RWPE2 (cell line): Measurements from ENCODE around the gene GOSR2.

Experiments used
- ATAC-seq: fragments of 200-7000 bp; cut with Tn5 transposase; 3 replicates; pipeline ENCODE4 v1.9.1; 2021; ENCODE audit warnings: low read depth
- DNase-seq: peaks from one replicate; pipeline ENCODE4 v3.0.0-alpha.2; 2020; ENCODE audit warnings: low spot score
- H3K27ac ChIP-seq: fragments of 450-650 bp; 2 replicates; pipeline ENCODE4 v1.5.1; 2017; ENCODE audit warnings: mild to moderate bottlenecking; ENCODE audit not compliant: poor library complexity, severe bottlenecking
- H3K27me3 ChIP-seq: fragments of 250-450 bp; sonication (Bioruptor Pico); 2 replicates; pipeline ENCODE4 v1.5.1; 2021; ENCODE audit warnings: mild to moderate bottlenecking, moderate library complexity; ENCODE audit not compliant: insufficient read depth, poor library complexity, severe bottlenecking
- H3K36me3 ChIP-seq: fragments of 250-450 bp; sonication (Bioruptor Pico); 2 replicates; pipeline ENCODE4 v1.5.1; 2020; ENCODE audit warnings: low read depth, mild to moderate bottlenecking, moderate library complexity
- H3K4me1 ChIP-seq: fragments of 250-450 bp; sonication (Bioruptor Pico); 2 replicates; pipeline ENCODE4 v1.5.1; 2021; ENCODE audit warnings: mild to moderate bottlenecking, moderate library complexity; ENCODE audit not compliant: insufficient read depth, poor library complexity, severe bottlenecking
- H3K4me3 ChIP-seq: fragments of 250-450 bp; sonication (Bioruptor Pico); 2 replicates; pipeline ENCODE4 v1.5.1; 2021; ENCODE audit warnings: mild to moderate bottlenecking, moderate library complexity; ENCODE audit not compliant: severe bottlenecking
- H3K9me3 ChIP-seq: fragments of 250-450 bp; sonication (Bioruptor Pico); 2 replicates; pipeline ENCODE4 v1.5.1; 2021; ENCODE audit warnings: mild to moderate bottlenecking, moderate library complexity; ENCODE audit not compliant: severe bottlenecking
- CTCF ChIP-seq: fragments of 450-650 bp; IDR thresholded peaks from one replicate; pipeline ENCODE4 v1.5.1; 2017; ENCODE audit warnings: mild to moderate bottlenecking, moderate library complexity; ENCODE audit not compliant: poor library complexity, severe bottlenecking

Gene GOSR2

GRCh38 chr17:46963571-46963970 lies 40.6 kb downstream of the GOSR2 start:
- ATAC-seq = no peak
- no peaks in the 10 kb centered on the region for H3K36me3 ChIP-seq
- no peak overlapping the region for H3K27ac ChIP-seq
- DNase-seq = no peak
- no peaks in the 10 kb centered on the region for H3K4me1 ChIP-seq
- no peaks in the 10 kb centered on the region for H3K9me3 ChIP-seq
- peaks cover 3% of the 10 kb centered on the region for H3K27me3 ChIP-seq
- TF ChIP-seq CTCF = no peak
- H3K4me3 ChIP-seq = no peak overlapping the region

- no peaks in the 10 kb centered on the region for H3K27me3 ChIP-seq
- TF ChIP-seq CTCF = no peak
- no peak overlapping the region for H3K4me3 ChIP-seq
- DNase-seq (no peak), ATAC-seq (0 out of 3 replicates have a peak, but pooled peaks have one; percentile 25)
- no peaks in the 10 kb centered on the region for H3K9me3 ChIP-seq
- no peak overlapping the region for H3K27ac ChIP-seq
- no peaks in the 10 kb centered on the region for H3K4me1 ChIP-seq
- no peaks in the 10 kb centered on the region for H3K36me3 ChIP-seq
Observed at GRCh38 chr17:46964315-46965265, 41.6 kb downstream of the GOSR2 start.

- H3K27ac ChIP-seq = no peak overlapping the region
- peaks cover 5% of the 10 kb centered on the region for H3K27me3 ChIP-seq
- H3K9me3 ChIP-seq = no peaks in the 10 kb centered on the region
- no peaks in the 10 kb centered on the region for H3K36me3 ChIP-seq
- DNase-seq (no peak), ATAC-seq (no peak)
- no peaks in the 10 kb centered on the region for H3K4me1 ChIP-seq
- no peak overlapping the region for H3K4me3 ChIP-seq
- no peak for TF ChIP-seq CTCF
Observed at GRCh38 chr17:46968224-46968834, 45.4 kb downstream of the GOSR2 start.

- TF ChIP-seq CTCF = no peak
- Histone ChIP-seq H3K9me3 (no peaks in the 10 kb centered on the region), H3K27ac (no peak overlapping the region), H3K27me3 (peaks cover 5% of the 10 kb centered on the region), H3K4me1 (no peaks in the 10 kb centered on the region), H3K36me3 (no peaks in the 10 kb centered on the region), H3K4me3 (no peak overlapping the region)
- DNase-seq (no peak), ATAC-seq (no peak)
Observed at GRCh38 chr17:46968896-46969295, 45.9 kb downstream of the GOSR2 start.
